ENCODE measurements around the gene SYNGR4. TPM values are rescaled to one million over a fixed set of nuclear protein-coding genes. Genes with fewer than 3 reads are reported as not detected.

SYNGR4 gene
- total RNA-seq, 1 donor from 2014 or later = not detected

Other genes with a start within 250 kb of the SYNGR4 start
- gene LIG1, start 194.0 kb upstream of the SYNGR4 start, total RNA-seq = 25.2 TPM
- 2.4 TPM for gene ZSWIM9, start 193.7 kb upstream of the SYNGR4 start, total RNA-seq
- gene CARD8, start 108.5 kb upstream of the SYNGR4 start, total RNA-seq = 11.6 TPM
- not detected for gene ZNF114, start 94.3 kb upstream of the SYNGR4 start, total RNA-seq
- gene EMP3, start 38.8 kb upstream of the SYNGR4 start, total RNA-seq = 7.6 TPM
- 5.5 TPM for gene TMEM143, start 427 bp upstream of the SYNGR4 start, total RNA-seq
- 86.6 TPM for gene KDELR1, start 27.2 kb downstream of the SYNGR4 start, total RNA-seq
- gene GRIN2D, start 29.3 kb downstream of the SYNGR4 start, total RNA-seq = 0.04 TPM
- gene GRWD1, start 81.6 kb downstream of the SYNGR4 start, total RNA-seq = 24.6 TPM
- 0.76 TPM for gene KCNJ14, start 91.2 kb downstream of the SYNGR4 start, total RNA-seq
- gene CYTH2, start 105.0 kb downstream of the SYNGR4 start, total RNA-seq = 47.2 TPM
- 4.9 TPM for gene LMTK3, start 147.5 kb downstream of the SYNGR4 start, total RNA-seq
- 245 TPM for gene SULT2B1, start 187.8 kb downstream of the SYNGR4 start, total RNA-seq
- 0.64 TPM for gene SPACA4, start 242.4 kb downstream of the SYNGR4 start, total RNA-seq

Measured in esophagus mucosa (tissue), 1 donor.